Endothelial cell of umbilical vein (primary cell): ENCODE measurements around the gene CREB3. TPM values are rescaled to one million over a fixed set of nuclear protein-coding genes. Genes with fewer than 3 reads are reported as not detected.

Experiments used
- BruUV-seq: library from RNA; stranded (reverse); fragments of 400-500 nt; replicated peaks from 2 replicates; lab custom pipeline; 2021; lab: Mats Ljungman, UMichigan
- CTCF ChIA-PET: fragments of 300-600, 350-600 bp; sonication (Branson Sonifier 250); formaldehyde crosslinking; loops from one replicate; lab custom pipeline; 2021; ENCODE audit warnings: antibody characterized with exemption, inconsistent platforms; lab: Charles Lee
- POLR2A ChIA-PET: fragments of 300-600, 350-600 bp; sonication (Branson Sonifier 250); formaldehyde crosslinking; loops from one replicate; lab custom pipeline; 2021; ENCODE audit warnings: antibody characterized with exemption, inconsistent platforms; lab: Charles Lee
- DNase-seq: peaks from one replicate; pipeline ENCODE4 v3.0.0-alpha.2; 2011; ENCODE audit warnings: low read depth, low spot score
- FAIRE-seq: peaks from 2 replicates; lab custom pipeline; 2011; peaks lifted over from hg19 to GRCh38; lab: Jason Lieb, UNC
- H2AFZ ChIP-seq: 2 replicates; pipeline ENCODE4 v1.6.0; 2012; ENCODE audit warnings: low read depth, low read length, control low read depth, inconsistent platforms
- H3K27ac ChIP-seq: 2 replicates; pipeline ENCODE4 v1.5.1; 2011; ENCODE audit warnings: low read depth, mild to moderate bottlenecking, control low read depth, low read length, moderate library complexity; ENCODE audit not compliant: insufficient read depth
- H3K27me3 ChIP-seq, 2 experiments: 2 replicates each; pipeline versions ENCODE4 v1.6.0 to v1.6.1; 2011; ENCODE audit warnings: low read length in 2 of 2, mixed read lengths in 1 of 2; ENCODE audit not compliant: control insufficient read depth in 2 of 2, insufficient read depth in 2 of 2
- H3K36me3 ChIP-seq, 2 experiments: 2 replicates in 1 of 2; 3 replicates in 1 of 2; pipeline ENCODE4 v1.5.1; 2011; ENCODE audit warnings: low read length in 2 of 2, mild to moderate bottlenecking in 1 of 2, moderate library complexity in 1 of 2; ENCODE audit not compliant: control insufficient read depth in 2 of 2, insufficient read depth in 2 of 2; ENCODE audit errors: extremely low read depth in 1 of 2
- H3K4me1 ChIP-seq: 3 replicates; pipeline ENCODE4 v1.5.1; 2011; ENCODE audit warnings: mild to moderate bottlenecking, low read length; ENCODE audit not compliant: control insufficient read depth, insufficient read depth; ENCODE audit errors: extremely low read depth
- H3K4me2 ChIP-seq: 2 replicates; pipeline ENCODE4 v1.6.1; 2011; ENCODE audit warnings: low read length, control low read depth, mixed read lengths; ENCODE audit not compliant: insufficient read depth
- H3K4me3 ChIP-seq, 3 experiments: fragments of 200-600 bp in 1 of 3; sonication (generic), shearing (Covaris generic) in 1 of 3; replicated peaks in 1 of 3; 2 replicates each; pipeline ENCODE4 v1.5.1; 2011 to 2016; ENCODE audit warnings: control low read depth in 3 of 3, low read length in 3 of 3, mild to moderate bottlenecking in 2 of 3, inconsistent platforms in 1 of 3, low read depth in 1 of 3, moderate library complexity in 1 of 3; ENCODE audit not compliant: insufficient read depth in 1 of 3
- H3K79me2 ChIP-seq: 2 replicates; pipeline ENCODE4 v1.6.0; 2012; ENCODE audit warnings: low read length, inconsistent platforms; ENCODE audit not compliant: control insufficient read depth, insufficient read depth
- H3K9ac ChIP-seq: replicated peaks from 2 replicates; pipeline ENCODE3; 2011; ENCODE audit warnings: low read length, control low read depth; ENCODE audit not compliant: insufficient read depth; ENCODE audit errors: extremely low read depth
- H3K9me1 ChIP-seq: replicated peaks from 3 replicates; pipeline ENCODE4 v1.6.0; 2011; ENCODE audit warnings: mild to moderate bottlenecking, low read length; ENCODE audit not compliant: control insufficient read depth, insufficient read depth; ENCODE audit errors: extremely low read depth
- H3K9me3 ChIP-seq: replicated peaks from 2 replicates; pipeline ENCODE4 v1.5.1; 2012; ENCODE audit warnings: low read length, inconsistent platforms; ENCODE audit not compliant: control insufficient read depth, insufficient read depth
- H4K20me1 ChIP-seq: replicated peaks from 2 replicates; pipeline ENCODE3; 2011; ENCODE audit warnings: mild to moderate bottlenecking, low read length; ENCODE audit not compliant: control insufficient read depth, insufficient read depth; ENCODE audit errors: extremely low read depth
- EZH2 ChIP-seq: IDR thresholded peaks from 2 replicates; pipeline ENCODE4 v1.6.1; 2012; ENCODE audit warnings: borderline replicate concordance, low read depth, mild to moderate bottlenecking, moderate library complexity, low read length, inconsistent platforms; ENCODE audit not compliant: severe bottlenecking
- FOS ChIP-seq: IDR thresholded peaks from 2 replicates; pipeline ENCODE4 v1.6.1; 2011; ENCODE audit warnings: mild to moderate bottlenecking, low read length, moderate library complexity, borderline replicate concordance; ENCODE audit not compliant: insufficient read depth
- MAX ChIP-seq: IDR thresholded peaks from 2 replicates; pipeline ENCODE4 v1.6.1; 2011; ENCODE audit not compliant: insufficient read depth, insufficient read length
- MYC ChIP-seq: IDR thresholded peaks from one replicate; pipeline ENCODE4 v1.6.1; 2011; ENCODE audit warnings: mild to moderate bottlenecking, low read depth, low read length
- POLR2A ChIP-seq: IDR thresholded peaks from 2 replicates; pipeline ENCODE4 v1.6.1; 2012; ENCODE audit warnings: low read depth, mild to moderate bottlenecking, control low read depth, low read length
- POLR2AphosphoS5 ChIP-seq: IDR thresholded peaks from 2 replicates; pipeline ENCODE4 v1.6.1; 2012; ENCODE audit warnings: low read depth, mild to moderate bottlenecking, control low read depth, low read length, moderate library complexity; ENCODE audit not compliant: insufficient read depth
- dilution Hi-C: fragments of 300-500 bp; cut with MboI; formaldehyde crosslinking; loops from one replicate; pipeline ENCODE4 v1.15.0; 2019; ENCODE audit warnings: low sequenced_read_pairs; ENCODE audit not compliant: extremely low pct_ligation_motif_present
- intact Hi-C: fragments of 100-400 bp; cut with micrococcal nuclease; formaldehyde crosslinking; loops from one replicate; pipeline ENCODE4 v1.10.0; 2022
- polyA plus RNA-seq, 4 experiments: library from polyadenylated mRNA; depleted of rRNA in 3 of 4; stranded (reverse) in 3 of 4; unstranded in 1 of 4; fragments of >200 nt; gene quantifications; 2 replicates each; pipeline versions ENCODE4 v1.2.1 to v1.2.3, GENCODE V29; 2011 to 2012; ENCODE audit warnings: missing spikeins in 1 of 4
- total RNA-seq: library from RNA; stranded (reverse); gene quantifications from 2 replicates; pipeline ENCODE4 v1.2.3, GENCODE V29; 2021

Gene CREB3
- total and polyA plus RNA-seq, 2 donors (not counting 3 experiments of a cell fraction or from before 2014, with no cell fraction given): 39.8 to 52.1 TPM

- peak overlapping the region; percentile 78 for H3K27ac ChIP-seq
- peak overlapping the region; percentile 14 to 79 (median 32) for H3K4me3 ChIP-seq
- BruUV-seq: TSS peak; percentile 57
- H3K9me3 ChIP-seq: no peaks in the 10 kb centered on the region
- FAIRE-seq (peak; percentile 97), DNase-seq (peak; percentile 71)
- no peak for TF ChIP-seq EZH2
- no peak for TF ChIP-seq MAX
- peak; percentile 25 for TF ChIP-seq FOS
- TF ChIP-seq POLR2AphosphoS5: peak; percentile 81
- TF ChIP-seq MYC: no peak
- TF ChIP-seq POLR2A: peak; percentile 43
- H3K36me3 ChIP-seq: peaks cover 19 to 23% of the 10 kb centered on the region in 2 experiments
- peak overlapping the region; percentile 97 for H3K4me2 ChIP-seq
- H3K79me2 ChIP-seq: peaks cover 86% of the 10 kb centered on the region
- no peaks in the 10 kb centered on the region for H4K20me1 ChIP-seq
- ChIA-PET POLR2A (interaction anchor here (0.7 to 1.6 kb wide), 4 partner anchors 14 to 650 kb away, joined by 3 to 7 read pairs (median 5); no protein-coding TSS in a partner anchor), CTCF (interaction anchor here (0.8 to 4.1 kb wide), 26 partner anchors 8 to 183 kb away, joined by 3 to 52 read pairs (median 6); partner anchors contain the start of genes ARHGEF39, CCDC107, GBA2 and HRCT1)
- H3K9ac ChIP-seq: peak overlapping the region; percentile 66
- peaks cover 53% of the 10 kb centered on the region for H3K4me1 ChIP-seq
- dilution Hi-C loops: no loop called here
- intact Hi-C loops: loop anchor here (5.0 kb wide), 1 partner anchor 154 kb away; no protein-coding TSS in a partner anchor
- no peaks in the 10 kb centered on the region for H3K9me1 ChIP-seq
- no peak overlapping the region for H2AFZ ChIP-seq
- no peaks in the 10 kb centered on the region for H3K27me3 ChIP-seq
Measured at GRCh38 chr9:35728041-35728971, 4.2 kb upstream of the CREB3 start.
